Endodermal cell (in vitro differentiated cells): ENCODE data around the gene NDFIP1. TPM values are rescaled to one million over a fixed set of nuclear protein-coding genes. Genes with fewer than 3 reads are reported as not detected.

Source experiments
- DNase-seq: peaks from one replicate; pipeline ENCODE4 v3.0.0-alpha.2; 2017
- H3K27ac ChIP-seq: 2 replicates; pipeline ENCODE4 v1.5.1; 2013; ENCODE audit warnings: mild to moderate bottlenecking, low read depth, low read length, moderate library complexity
- H3K27me3 ChIP-seq: 2 replicates; pipeline ENCODE4 v1.6.1; 2013; ENCODE audit warnings: mild to moderate bottlenecking, low read length, moderate library complexity; ENCODE audit not compliant: insufficient read depth, control insufficient read depth, poor library complexity, severe bottlenecking
- H3K36me3 ChIP-seq: 2 replicates; pipeline ENCODE4 v1.7.0; 2013; ENCODE audit warnings: mild to moderate bottlenecking, low read length, moderate library complexity; ENCODE audit not compliant: control insufficient read depth, insufficient read depth
- H3K4me1 ChIP-seq: one replicate; pipeline ENCODE4 v1.7.0; 2013; ENCODE audit warnings: low read length; ENCODE audit not compliant: control insufficient read depth, insufficient read depth
- H3K4me3 ChIP-seq: 2 replicates; pipeline ENCODE4 v1.5.1; 2013; ENCODE audit warnings: mild to moderate bottlenecking, low read length, moderate library complexity
- H3K9ac ChIP-seq: 2 replicates; pipeline ENCODE4 v1.6.1; 2013; ENCODE audit warnings: mild to moderate bottlenecking, low read length, moderate library complexity; ENCODE audit not compliant: poor library complexity, severe bottlenecking; ENCODE audit errors: extremely low read depth
- H3K9me3 ChIP-seq: 2 replicates; pipeline ENCODE4 v1.6.1; 2013; ENCODE audit warnings: mild to moderate bottlenecking, low read length, moderate library complexity; ENCODE audit not compliant: control insufficient read depth
- H3K27ac Mint-ChIP-seq: 2 replicates; pipeline ENCODE4 v1.8.0; 2020; ENCODE audit warnings: mixed read lengths
- H3K27me3 Mint-ChIP-seq: 2 replicates; pipeline ENCODE4 v1.8.0; 2021; ENCODE audit warnings: mild to moderate bottlenecking, mixed read lengths; ENCODE audit not compliant: insufficient read depth
- H3K36me3 Mint-ChIP-seq: 2 replicates; pipeline ENCODE4 v1.8.0; 2020; ENCODE audit warnings: low read depth, mixed read lengths
- H3K4me1 Mint-ChIP-seq: 2 replicates; pipeline ENCODE4 v1.8.0; 2020; ENCODE audit warnings: mixed read lengths
- H3K4me3 Mint-ChIP-seq: 2 replicates; pipeline ENCODE4 v1.8.0; 2020; ENCODE audit warnings: mild to moderate bottlenecking, moderate library complexity, mixed read lengths
- H3K9me3 Mint-ChIP-seq: 2 replicates; pipeline ENCODE4 v1.8.0; 2020; ENCODE audit warnings: mild to moderate bottlenecking, mixed read lengths
- WGBS, 2 experiments: methylation state at CpG; one replicate each; pipeline versions ENCODE4 v1.1.5 to v1.1.7; 2013; ENCODE audit warnings: missing lambda C conversion rate in 2 of 2, mixed read lengths in 1 of 2; ENCODE audit not compliant: insufficient coverage in 1 of 2, insufficient read length in 1 of 2; 5-methylcytosine and 5-hydroxymethylcytosine counted together
- total RNA-seq, 2 donors: library from RNA; stranded (reverse); fragmentation: NEBNext Ultra II Directional in 1 of 2; extraction: Animal tissue kit (Norgen Biotek cat#: 25700) in 1 of 2; gene quantifications; 2 replicates in 1 of 2; 3 replicates in 1 of 2; pipeline ENCODE4 v1.2.1, GENCODE V29; 2021
- TF ChIP-seq, protein P1 (sequence below): fragments of 200-600 bp; sonication (generic); conservative IDR thresholded peaks from 2 replicates; pipeline ENCODE4 v1.5.0; 2021; ENCODE audit warnings: antibody characterized with exemption, mild to moderate bottlenecking

NDFIP1 gene
- total RNA-seq, 2 donors from 2014 or later, result 46.2 to 49.0 TPM

- TF ChIP-seq, protein P1, sequence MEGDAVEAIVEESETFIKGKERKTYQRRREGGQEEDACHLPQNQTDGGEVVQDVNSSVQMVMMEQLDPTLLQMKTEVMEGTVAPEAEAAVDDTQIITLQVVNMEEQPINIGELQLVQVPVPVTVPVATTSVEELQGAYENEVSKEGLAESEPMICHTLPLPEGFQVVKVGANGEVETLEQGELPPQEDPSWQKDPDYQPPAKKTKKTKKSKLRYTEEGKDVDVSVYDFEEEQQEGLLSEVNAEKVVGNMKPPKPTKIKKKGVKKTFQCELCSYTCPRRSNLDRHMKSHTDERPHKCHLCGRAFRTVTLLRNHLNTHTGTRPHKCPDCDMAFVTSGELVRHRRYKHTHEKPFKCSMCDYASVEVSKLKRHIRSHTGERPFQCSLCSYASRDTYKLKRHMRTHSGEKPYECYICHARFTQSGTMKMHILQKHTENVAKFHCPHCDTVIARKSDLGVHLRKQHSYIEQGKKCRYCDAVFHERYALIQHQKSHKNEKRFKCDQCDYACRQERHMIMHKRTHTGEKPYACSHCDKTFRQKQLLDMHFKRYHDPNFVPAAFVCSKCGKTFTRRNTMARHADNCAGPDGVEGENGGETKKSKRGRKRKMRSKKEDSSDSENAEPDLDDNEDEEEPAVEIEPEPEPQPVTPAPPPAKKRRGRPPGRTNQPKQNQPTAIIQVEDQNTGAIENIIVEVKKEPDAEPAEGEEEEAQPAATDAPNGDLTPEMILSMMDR, result no peak
- Mint-ChIP-seq H3K9me3 (no peaks in the 10 kb centered on the region), H3K27ac (no peak overlapping the region), H3K27me3 (peaks cover 23% of the 10 kb centered on the region), H3K4me1 (peaks cover 24% of the 10 kb centered on the region), H3K36me3 (no peaks in the 10 kb centered on the region), H3K4me3 (no peak overlapping the region)
- DNase-seq, result no peak
- no peak overlapping the region for H3K27ac ChIP-seq
- H3K27me3 ChIP-seq, result peaks cover 17% of the 10 kb centered on the region
- WGBS, 2 experiments, result 95 to 100% methylated on average over 3 to 7 of the region's 7 CpGs
- H3K36me3 ChIP-seq, result no peaks in the 10 kb centered on the region
- H3K4me3 ChIP-seq, result no peak overlapping the region
- H3K4me1 ChIP-seq, result no peaks in the 10 kb centered on the region
- no peak overlapping the region for H3K9ac ChIP-seq
- H3K9me3 ChIP-seq, result no peaks in the 10 kb centered on the region
Measured at GRCh38 chr5:142102980-142103740, 5.4 kb upstream of the NDFIP1 start.

DNA sequence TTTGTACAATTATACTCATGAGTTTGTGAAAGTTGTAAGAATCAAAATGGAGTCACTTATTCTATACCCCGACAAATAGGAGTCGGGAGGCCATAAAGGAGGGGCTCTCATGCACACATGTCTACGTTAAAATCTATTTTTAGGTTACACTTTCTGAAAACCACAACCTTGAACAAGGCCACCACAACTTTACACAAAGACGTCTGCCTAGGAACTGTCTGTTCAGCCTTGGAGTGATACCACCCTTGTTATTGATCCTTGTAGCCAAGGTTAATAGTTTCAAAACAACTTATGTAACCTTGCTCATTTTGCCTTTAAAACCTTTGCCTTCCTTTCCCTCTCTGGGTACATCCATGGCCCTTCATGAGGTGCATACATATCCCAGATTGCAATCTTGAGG, 4.1 kb upstream of the NDFIP1 start:
- Mint-ChIP-seq H3K9me3 (no peaks in the 10 kb centered on the region), H3K27ac (no peak overlapping the region), H3K4me1 (peaks cover 18% of the 10 kb centered on the region), H3K36me3 (no peaks in the 10 kb centered on the region), H3K4me3 (no peak overlapping the region), H3K27me3 (peaks cover 25% of the 10 kb centered on the region)
- Histone ChIP-seq H3K9ac (no peak overlapping the region), H3K9me3 (no peaks in the 10 kb centered on the region), H3K27me3 (peaks cover 17% of the 10 kb centered on the region), H3K36me3 (no peaks in the 10 kb centered on the region), H3K4me3 (no peak overlapping the region), H3K27ac (no peak overlapping the region), H3K4me1 (no peaks in the 10 kb centered on the region)
- TF ChIP-seq, protein P1, result no peak
- WGBS, 2 experiments, result 87 to 96% methylated on average over 4 of the region's 4 CpGs
- DNase-seq, result no peak

- peaks cover 19% of the 10 kb centered on the region for H3K4me1 Mint-ChIP-seq
- TF ChIP-seq, protein P1, result no peak
- WGBS, 2 experiments, result 91 to 100% methylated on average over 3 of the region's 3 CpGs
- no peak overlapping the region for H3K9ac ChIP-seq
- H3K36me3 ChIP-seq, result peaks cover 6% of the 10 kb centered on the region
- H3K27me3 ChIP-seq, result peaks cover 17% of the 10 kb centered on the region
- no peak for DNase-seq
- H3K27ac ChIP-seq, result no peak overlapping the region
- no peaks in the 10 kb centered on the region for H3K9me3 Mint-ChIP-seq
- peaks cover 2% of the 10 kb centered on the region for H3K9me3 ChIP-seq
- H3K27ac Mint-ChIP-seq, result no peak overlapping the region
- H3K4me3 Mint-ChIP-seq, result no peak overlapping the region
- H3K27me3 Mint-ChIP-seq, result peaks cover 25% of the 10 kb centered on the region
- H3K4me3 ChIP-seq, result no peak overlapping the region
- H3K36me3 Mint-ChIP-seq, result no peaks in the 10 kb centered on the region
- H3K4me1 ChIP-seq, result no peaks in the 10 kb centered on the region
Measured at GRCh38 chr5:142106061-142106460, 2.5 kb upstream of the NDFIP1 start.
